Stomach smooth muscle (tissue), 2 donors: ENCODE results near the gene LAMC3.

Source experiments
- H3K27ac ChIP-seq: one replicate; pipeline ENCODE4 v1.7.0; 2013; ENCODE audit warnings: mild to moderate bottlenecking, low read length, inconsistent platforms
- H3K27me3 ChIP-seq, 2 donors: one replicate each; pipeline ENCODE4 v1.7.0; 2013; ENCODE audit warnings: low read length in 2 of 2; ENCODE audit not compliant: insufficient read depth in 2 of 2, control insufficient read depth in 1 of 2
- H3K36me3 ChIP-seq, 2 donors: one replicate each; pipeline ENCODE4 v1.7.0; 2013; ENCODE audit warnings: low read length in 2 of 2; ENCODE audit not compliant: control insufficient read depth in 2 of 2, insufficient read depth in 2 of 2
- H3K4me1 ChIP-seq: one replicate; pipeline ENCODE4 v1.7.0; 2013; ENCODE audit warnings: low read length; ENCODE audit not compliant: control insufficient read depth, insufficient read depth
- H3K4me3 ChIP-seq, 2 donors: one replicate each; pipeline ENCODE4 v1.7.0; 2013; ENCODE audit warnings: low read length in 2 of 2
- H3K9ac ChIP-seq, 2 donors: one replicate each; pipeline ENCODE4 v1.7.0; 2013; ENCODE audit warnings: low read length in 2 of 2, mild to moderate bottlenecking in 1 of 2
- H3K9me3 ChIP-seq, 2 donors: one replicate each; pipeline ENCODE4 v1.7.0; 2013; ENCODE audit warnings: low read length in 2 of 2; ENCODE audit not compliant: control insufficient read depth in 2 of 2
- donor health status: healthy.
- donor health status: Pancreatic carcinoma.

LAMC3 gene

GRCh38 chr9:131038256-131039128, 29.5 kb downstream of the LAMC3 start:
- Histone ChIP-seq H3K36me3 (no peaks in the 10 kb centered on the region), H3K27me3 (peaks cover 0 to 5% of the 10 kb centered on the region in 2 donors), H3K4me1 (peaks cover 11% of the 10 kb centered on the region), H3K9ac (no peak overlapping the region), H3K9me3 (no peaks in the 10 kb centered on the region), H3K4me3 (no peak overlapping the region), H3K27ac (no peak overlapping the region)

GRCh38 chr9:131039129-131039954, 30.4 kb downstream of the LAMC3 start:
- H3K9me3 ChIP-seq: no peaks in the 10 kb centered on the region
- no peak overlapping the region for H3K27ac ChIP-seq
- no peak overlapping the region for H3K4me3 ChIP-seq
- H3K9ac ChIP-seq: no peak overlapping the region
- no peaks in the 10 kb centered on the region for H3K36me3 ChIP-seq
- H3K4me1 ChIP-seq: peaks cover 11% of the 10 kb centered on the region
- peaks cover 0 to 2% of the 10 kb centered on the region in 2 donors for H3K27me3 ChIP-seq

GRCh38 chr9:131042666-131043065, 33.7 kb downstream of the LAMC3 start:
- H3K27ac ChIP-seq: no peak overlapping the region
- peaks cover 5% of the 10 kb centered on the region for H3K4me1 ChIP-seq
- H3K9me3 ChIP-seq: no peaks in the 10 kb centered on the region
- no peak overlapping the region for H3K9ac ChIP-seq
- H3K27me3 ChIP-seq: no peaks in the 10 kb centered on the region
- H3K4me3 ChIP-seq: no peak overlapping the region
- no peaks in the 10 kb centered on the region for H3K36me3 ChIP-seq

GRCh38 chr9:131043087-131043486, 34.1 kb downstream of the LAMC3 start:
- peaks cover 3% of the 10 kb centered on the region for H3K4me1 ChIP-seq
- H3K27me3 ChIP-seq: no peaks in the 10 kb centered on the region
- H3K36me3 ChIP-seq: no peaks in the 10 kb centered on the region
- H3K9ac ChIP-seq: no peak overlapping the region
- H3K4me3 ChIP-seq: no peak overlapping the region
- no peaks in the 10 kb centered on the region for H3K9me3 ChIP-seq
- no peak overlapping the region for H3K27ac ChIP-seq

GRCh38 chr9:131043646-131044045, 34.7 kb downstream of the LAMC3 start:
- Histone ChIP-seq H3K9me3 (no peaks in the 10 kb centered on the region), H3K27ac (no peak overlapping the region), H3K9ac (no peak overlapping the region), H3K4me3 (no peak overlapping the region), H3K36me3 (no peaks in the 10 kb centered on the region), H3K4me1 (peaks cover 3% of the 10 kb centered on the region), H3K27me3 (peaks cover 0 to 2% of the 10 kb centered on the region in 2 donors)

GRCh38 chr9:131045300-131046092, 36.5 kb downstream of the LAMC3 start:
- Histone ChIP-seq H3K9me3 (no peaks in the 10 kb centered on the region), H3K27me3 (peaks cover 0 to 5% of the 10 kb centered on the region in 2 donors), H3K4me1 (peaks cover 3% of the 10 kb centered on the region), H3K9ac (no peak overlapping the region), H3K4me3 (no peak overlapping the region), H3K36me3 (no peaks in the 10 kb centered on the region), H3K27ac (no peak overlapping the region)

- no peak overlapping the region for H3K9ac ChIP-seq
- H3K27me3 ChIP-seq: peaks cover 0 to 5% of the 10 kb centered on the region in 2 donors
Measured at GRCh38 chr9:131046093-131046380, 37.1 kb downstream of the LAMC3 start.

GRCh38 chr9:131046581-131047202, 37.7 kb downstream of the LAMC3 start:
- Histone ChIP-seq H3K4me3 (no peak overlapping the region), H3K27me3 (peaks cover 0 to 5% of the 10 kb centered on the region in 2 donors), H3K9me3 (no peaks in the 10 kb centered on the region), H3K9ac (no peak overlapping the region), H3K4me1 (peaks cover 3% of the 10 kb centered on the region), H3K36me3 (no peaks in the 10 kb centered on the region), H3K27ac (no peak overlapping the region)

More at GRCh38 chr9:131046093-131046380, 37.1 kb downstream of the LAMC3 start:
- peaks cover 3% of the 10 kb centered on the region for H3K4me1 ChIP-seq
- H3K27ac ChIP-seq: no peak overlapping the region
- H3K4me3 ChIP-seq: no peak overlapping the region
- no peaks in the 10 kb centered on the region for H3K9me3 ChIP-seq
- no peaks in the 10 kb centered on the region for H3K36me3 ChIP-seq

- no peak overlapping the region for H3K27ac ChIP-seq
- no peak overlapping the region for H3K4me3 ChIP-seq
- no peaks in the 10 kb centered on the region for H3K9me3 ChIP-seq
- H3K36me3 ChIP-seq: no peaks in the 10 kb centered on the region
- H3K27me3 ChIP-seq: peaks cover 0 to 9% of the 10 kb centered on the region in 2 donors
- H3K9ac ChIP-seq: no peak overlapping the region
- peaks cover 3% of the 10 kb centered on the region for H3K4me1 ChIP-seq
Measured at GRCh38 chr9:131048332-131048731, 39.4 kb downstream of the LAMC3 start.

GRCh38 chr9:131048820-131049219, 39.8 kb downstream of the LAMC3 start:
- peaks cover 0 to 9% of the 10 kb centered on the region in 2 donors for H3K27me3 ChIP-seq
- H3K9me3 ChIP-seq: no peaks in the 10 kb centered on the region
- no peak overlapping the region for H3K9ac ChIP-seq
- H3K36me3 ChIP-seq: no peaks in the 10 kb centered on the region
- no peak overlapping the region for H3K27ac ChIP-seq
- no peak overlapping the region for H3K4me3 ChIP-seq
- H3K4me1 ChIP-seq: peaks cover 3% of the 10 kb centered on the region
